ENCODE measurements around the gene ICA1. TPM values are rescaled to one million over a fixed set of nuclear protein-coding genes. Genes with fewer than 3 reads are reported as not detected.
A peak's percentile ranks its signal among the peaks of the same experiment; 100 is the strongest.

The ICA1 gene
- total RNA-seq, 4 donors from 2014 or later, result 9.7 to 61.8 (median 31.6) TPM

- TF ChIP-seq CTCF (IDR thresholded peaks at IDR 0.05), result no peak
- DNase-seq (ENCODE audit: low spot score), result no peak
- no peak for ATAC-seq (ENCODE audit: low FRiP score)
Observed at GRCh38 chr7:8236780-8237407, 25.1 kb downstream of the ICA1 start.

DNA sequence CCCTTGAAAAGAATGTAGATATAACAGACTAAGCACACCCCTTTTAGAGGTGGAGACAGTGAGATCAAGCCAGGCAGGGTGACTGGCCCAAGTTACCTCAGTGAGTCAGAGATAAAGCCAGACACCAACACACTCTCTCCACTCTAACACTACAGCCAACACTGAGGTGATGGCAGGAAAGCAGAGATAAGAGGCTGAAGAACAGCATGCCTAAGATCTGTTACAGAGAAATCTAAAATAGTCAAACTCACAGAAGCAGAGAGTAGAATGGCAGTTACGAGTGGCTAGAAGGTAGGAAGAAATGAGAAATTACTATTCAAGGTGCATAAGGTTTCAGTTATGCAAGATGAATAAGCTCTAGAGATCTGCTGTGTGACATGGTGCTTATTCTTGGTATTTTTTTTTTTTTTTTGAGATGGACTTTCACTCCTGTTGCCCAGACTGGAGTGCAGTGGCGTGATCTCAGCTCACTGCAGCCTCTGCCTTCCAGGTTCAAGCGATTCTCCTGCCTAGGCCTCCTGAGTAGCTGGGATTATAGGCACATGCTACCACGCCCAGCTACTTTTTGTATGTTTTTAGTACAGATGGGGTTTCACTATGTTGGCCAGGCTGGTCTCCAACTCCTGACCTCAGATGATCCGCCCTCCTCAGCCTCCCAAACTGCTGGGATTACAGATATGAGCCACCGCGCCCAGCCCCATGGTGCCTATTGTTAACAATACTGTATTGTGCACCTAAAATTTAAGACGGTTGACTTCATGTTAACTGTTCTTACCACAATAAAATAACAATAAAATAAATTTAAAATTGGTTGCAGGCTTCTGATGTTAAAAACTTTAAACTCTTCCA, 28.7 kb downstream of the ICA1 start:
- DNase-seq (ENCODE audit: low spot score), result no peak
- no peak for TF ChIP-seq CTCF (IDR thresholded peaks at IDR 0.05)
- ATAC-seq (ENCODE audit: low FRiP score), result peak; percentile 77

DNA sequence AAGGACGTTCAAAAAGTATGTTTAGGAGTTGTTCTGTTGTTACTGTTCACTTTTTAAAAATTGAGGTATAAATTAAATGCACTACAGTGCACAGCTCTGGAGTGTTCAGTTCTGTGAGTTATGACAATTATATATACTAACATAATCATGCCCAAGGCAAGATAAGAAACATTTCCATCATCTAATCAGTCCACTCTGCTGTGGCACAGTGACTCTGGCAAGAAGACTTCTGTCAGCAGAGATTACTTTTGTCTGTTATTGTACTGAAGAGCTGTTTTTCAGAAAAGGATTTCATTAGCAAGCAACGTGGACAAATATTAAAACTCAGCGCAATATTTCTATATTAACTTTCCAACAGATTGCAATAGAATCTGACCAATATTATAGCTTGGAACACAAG, 32.0 kb downstream of the ICA1 start:
- no peak for TF ChIP-seq CTCF (IDR thresholded peaks at IDR 0.05)
- DNase-seq (ENCODE audit: low spot score) (no peak), ATAC-seq (ENCODE audit: low FRiP score) (no peak)

- ATAC-seq (ENCODE audit: low FRiP score) (no peak), DNase-seq (ENCODE audit: low spot score) (no peak)
- no peak for TF ChIP-seq CTCF (IDR thresholded peaks at IDR 0.05)
Observed at GRCh38 chr7:8228766-8229674, 32.9 kb downstream of the ICA1 start.

DNA sequence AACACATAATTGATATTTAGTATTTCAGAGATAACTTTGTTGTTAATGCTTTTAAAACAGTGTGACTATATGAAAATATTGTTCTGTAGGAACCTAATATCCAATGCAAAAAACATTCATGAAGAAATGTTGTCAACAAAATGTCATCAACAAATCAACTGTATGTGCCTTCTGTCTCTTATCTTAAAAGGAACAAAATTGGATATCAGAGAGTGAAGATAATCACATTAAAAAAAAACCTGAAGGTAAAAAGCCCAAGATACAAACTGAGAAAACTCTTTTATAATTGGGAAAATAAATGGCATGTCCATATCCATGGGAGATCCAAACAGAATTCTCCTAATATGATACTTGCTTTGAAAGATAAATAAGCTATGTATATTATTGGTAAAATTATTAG, 33.9 kb downstream of the ICA1 start:
- no peak for ATAC-seq (ENCODE audit: low FRiP score)
- DNase-seq (ENCODE audit: low spot score), result no peak
- TF ChIP-seq CTCF (IDR thresholded peaks at IDR 0.05), result no peak

- no peak for DNase-seq (ENCODE audit: low spot score)
- TF ChIP-seq CTCF (IDR thresholded peaks at IDR 0.05), result no peak
- no peak for ATAC-seq (ENCODE audit: low FRiP score)
Observed at GRCh38 chr7:8227261-8227660, 34.7 kb downstream of the ICA1 start.

All from omental fat pad (tissue), 4 donors.